NT2/D1 (cell line): ENCODE results near the gene SLC6A19.

ENCODE experiments used
- DNase-seq: peaks from one replicate; pipeline ENCODE4 v3.0.0-alpha.2; 2011; ENCODE audit warnings: low read depth, low spot score
- H3K27me3 ChIP-seq: 2 replicates; pipeline ENCODE4 v1.6.0; 2011; ENCODE audit warnings: mild to moderate bottlenecking; ENCODE audit not compliant: insufficient read length, insufficient read depth
- H3K36me3 ChIP-seq: 2 replicates; pipeline ENCODE4 v1.6.1; 2011; ENCODE audit warnings: mild to moderate bottlenecking, low read length, mixed read lengths; ENCODE audit not compliant: insufficient read depth, insufficient read length
- H3K4me1 ChIP-seq: 2 replicates; pipeline ENCODE4 v1.5.1; 2011; ENCODE audit not compliant: insufficient read depth, insufficient read length
- H3K4me3 ChIP-seq: 2 replicates; pipeline ENCODE4 v1.5.1; 2011; ENCODE audit warnings: low read depth; ENCODE audit not compliant: insufficient read length
- H3K9ac ChIP-seq: 2 replicates; pipeline ENCODE4 v1.6.0; 2011; ENCODE audit warnings: low read depth; ENCODE audit not compliant: insufficient read length
- H3K9me3 ChIP-seq: 2 replicates; pipeline ENCODE4 v1.5.1; 2011; ENCODE audit warnings: mild to moderate bottlenecking, low read length; ENCODE audit not compliant: insufficient read depth
- SUZ12 ChIP-seq: IDR thresholded peaks from 2 replicates; pipeline ENCODE4 v1.6.1; 2011; ENCODE audit not compliant: insufficient read length, insufficient read depth; ENCODE audit errors: extremely low read depth
- YY1 ChIP-seq: IDR thresholded peaks from 2 replicates; pipeline ENCODE4 v1.6.1; 2011; ENCODE audit not compliant: insufficient read length, insufficient read depth
- ZNF274 ChIP-seq: IDR thresholded peaks from 2 replicates; pipeline ENCODE4 v1.6.1; 2011; ENCODE audit warnings: mild to moderate bottlenecking, low read depth, low read length

The SLC6A19 gene

GRCh38 chr5:1186351-1187233, 14.8 kb upstream of the SLC6A19 start:
- DNase-seq, result no peak
- Histone ChIP-seq H3K9ac (no peak overlapping the region), H3K36me3 (no peaks in the 10 kb centered on the region), H3K4me1 (peaks cover 14% of the 10 kb centered on the region), H3K27me3 (no peaks in the 10 kb centered on the region), H3K4me3 (no peak overlapping the region), H3K9me3 (no peaks in the 10 kb centered on the region)
- TF ChIP-seq SUZ12, result no peak
- TF ChIP-seq ZNF274, result no peak
- TF ChIP-seq YY1, result no peak

GRCh38 chr5:1187234-1187949, 14.0 kb upstream of the SLC6A19 start:
- H3K9ac ChIP-seq, result no peak overlapping the region
- H3K27me3 ChIP-seq, result peaks cover 3% of the 10 kb centered on the region
- no peaks in the 10 kb centered on the region for H3K36me3 ChIP-seq
- peaks cover 12% of the 10 kb centered on the region for H3K4me1 ChIP-seq
- TF ChIP-seq SUZ12, result no peak
- H3K9me3 ChIP-seq, result no peaks in the 10 kb centered on the region
- no peak for DNase-seq
- no peak overlapping the region for H3K4me3 ChIP-seq

GRCh38 chr5:1187950-1188334, 13.5 kb upstream of the SLC6A19 start:
- DNase-seq, result no peak
- H3K36me3 ChIP-seq, result no peaks in the 10 kb centered on the region
- peaks cover 8% of the 10 kb centered on the region for H3K4me1 ChIP-seq
- no peak overlapping the region for H3K4me3 ChIP-seq
- peaks cover 6% of the 10 kb centered on the region for H3K27me3 ChIP-seq
- no peak for TF ChIP-seq ZNF274
- TF ChIP-seq YY1, result no peak
- TF ChIP-seq SUZ12, result no peak
- H3K9me3 ChIP-seq, result no peaks in the 10 kb centered on the region
- H3K9ac ChIP-seq, result no peak overlapping the region

- Histone ChIP-seq H3K4me1 (peaks cover 8% of the 10 kb centered on the region), H3K9me3 (no peaks in the 10 kb centered on the region), H3K27me3 (peaks cover 11% of the 10 kb centered on the region), H3K9ac (no peak overlapping the region), H3K36me3 (no peaks in the 10 kb centered on the region), H3K4me3 (no peak overlapping the region)
- TF ChIP-seq SUZ12, result no peak
- TF ChIP-seq YY1, result no peak
- no peak for TF ChIP-seq ZNF274
- DNase-seq, result no peak
Observed at GRCh38 chr5:1188464-1188863, 12.9 kb upstream of the SLC6A19 start.

GRCh38 chr5:1189269-1189668, 12.1 kb upstream of the SLC6A19 start:
- Histone ChIP-seq H3K27me3 (peaks cover 16% of the 10 kb centered on the region), H3K4me1 (peaks cover 8% of the 10 kb centered on the region), H3K36me3 (no peaks in the 10 kb centered on the region), H3K9ac (no peak overlapping the region), H3K9me3 (no peaks in the 10 kb centered on the region), H3K4me3 (no peak overlapping the region)
- no peak for DNase-seq
- TF ChIP-seq YY1 (no peak), SUZ12 (no peak), ZNF274 (no peak)

GRCh38 chr5:1190278-1190677, 11.1 kb upstream of the SLC6A19 start:
- Histone ChIP-seq H3K9ac (no peak overlapping the region), H3K27me3 (peaks cover 16% of the 10 kb centered on the region), H3K36me3 (no peaks in the 10 kb centered on the region), H3K4me3 (no peak overlapping the region), H3K9me3 (no peaks in the 10 kb centered on the region), H3K4me1 (peaks cover 8% of the 10 kb centered on the region)
- no peak for TF ChIP-seq ZNF274
- no peak for TF ChIP-seq YY1
- no peak for TF ChIP-seq SUZ12
- no peak for DNase-seq

- no peak for DNase-seq
- TF ChIP-seq ZNF274 (no peak), SUZ12 (no peak), YY1 (no peak)
- Histone ChIP-seq H3K27me3 (peaks cover 16% of the 10 kb centered on the region), H3K36me3 (no peaks in the 10 kb centered on the region), H3K9ac (no peak overlapping the region), H3K9me3 (no peaks in the 10 kb centered on the region), H3K4me3 (no peak overlapping the region), H3K4me1 (peaks cover 8% of the 10 kb centered on the region)
Observed at GRCh38 chr5:1190837-1191239, 10.6 kb upstream of the SLC6A19 start.
